Dendritic cell treated with granulocyte-macrophage colony-stimulating factor and Interleukin-4, amounts not matched to agents 40 ng/mL and 50 ng/mL, for 4 days (primary cell): ENCODE results near the gene ARRDC3.
"Not testable (repeated sequence)": the region's sequence is repeated elsewhere in the genome, so short reads cannot be mapped to it uniquely, and the experiment has no call there.

Source experiments
- H3K27ac Mint-ChIP-seq: one replicate; pipeline ENCODE4 v1.8.0; 2022; ENCODE audit warnings: mild to moderate bottlenecking, mixed read lengths
- H3K27me3 Mint-ChIP-seq: one replicate; pipeline ENCODE4 v1.8.0; 2022; ENCODE audit warnings: mild to moderate bottlenecking, mixed read lengths
- H3K36me3 Mint-ChIP-seq: one replicate; pipeline ENCODE4 v1.8.0; 2022; ENCODE audit warnings: low read depth, mixed read lengths
- H3K4me1 Mint-ChIP-seq: one replicate; pipeline ENCODE4 v1.8.0; 2022; ENCODE audit warnings: low read depth, mixed read lengths
- H3K4me3 Mint-ChIP-seq: one replicate; pipeline ENCODE4 v1.8.0; 2022; ENCODE audit warnings: mild to moderate bottlenecking, moderate library complexity, mixed read lengths
- H3K9me3 Mint-ChIP-seq: one replicate; pipeline ENCODE4 v1.8.0; 2022; ENCODE audit warnings: mixed read lengths
- intact Hi-C: fragments of 100-400 bp; cut with micrococcal nuclease; formaldehyde crosslinking; loops from one replicate; pipeline ENCODE4 v1.15.0; 2022

Gene ARRDC3

DNA sequence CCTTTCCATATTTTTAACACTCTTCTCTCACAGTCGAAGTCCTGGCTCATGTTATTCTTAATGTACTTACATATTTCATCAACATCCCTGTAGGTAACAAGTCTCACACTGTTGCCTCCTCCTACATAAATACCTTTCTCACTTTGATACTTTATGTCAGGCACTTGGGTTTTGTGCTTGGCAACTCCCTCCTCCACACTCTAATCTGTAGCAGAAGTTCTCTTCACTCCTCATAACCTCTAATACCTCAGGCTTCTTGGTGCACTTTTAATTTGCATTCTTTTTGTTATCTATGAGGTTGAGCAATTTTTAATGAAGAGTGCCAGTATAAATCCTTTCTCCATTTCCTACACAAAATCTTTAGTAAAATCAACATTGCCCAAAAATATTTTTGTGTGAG lies 24.1 kb upstream of the ARRDC3 start:
- H3K4me1 Mint-ChIP-seq, result no peaks in the 10 kb centered on the region
- no peak overlapping the region for H3K27ac Mint-ChIP-seq
- H3K36me3 Mint-ChIP-seq, result no peaks in the 10 kb centered on the region
- H3K9me3 Mint-ChIP-seq, result no peaks in the 10 kb centered on the region
- no peaks in the 10 kb centered on the region for H3K27me3 Mint-ChIP-seq
- intact Hi-C loops, result no loop called here
- no peak overlapping the region for H3K4me3 Mint-ChIP-seq

DNA sequence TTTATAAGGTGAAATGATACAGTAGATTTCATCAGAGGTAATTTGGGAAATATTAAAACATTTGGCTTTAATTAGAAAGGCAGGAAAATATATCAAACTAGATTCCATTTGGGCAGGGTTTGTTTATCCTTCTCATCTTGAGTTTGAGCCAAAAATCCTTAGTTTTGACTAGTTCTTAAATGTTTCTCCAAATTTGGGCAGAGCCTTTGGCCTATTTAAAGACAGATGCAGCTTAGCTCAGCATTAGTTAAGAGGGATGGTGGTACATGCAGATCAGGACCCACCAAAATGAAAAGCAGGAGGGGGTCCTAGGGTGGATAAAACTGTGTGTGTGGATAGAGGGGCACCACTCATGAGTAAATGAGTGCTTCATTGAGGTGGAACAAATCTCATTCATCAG lies 20.3 kb upstream of the ARRDC3 start:
- Mint-ChIP-seq H3K4me3 (no peak overlapping the region), H3K36me3 (no peaks in the 10 kb centered on the region), H3K9me3 (no peaks in the 10 kb centered on the region), H3K27me3 (no peaks in the 10 kb centered on the region), H3K27ac (no peak overlapping the region), H3K4me1 (no peaks in the 10 kb centered on the region)
- intact Hi-C loops, result no loop called here

DNA sequence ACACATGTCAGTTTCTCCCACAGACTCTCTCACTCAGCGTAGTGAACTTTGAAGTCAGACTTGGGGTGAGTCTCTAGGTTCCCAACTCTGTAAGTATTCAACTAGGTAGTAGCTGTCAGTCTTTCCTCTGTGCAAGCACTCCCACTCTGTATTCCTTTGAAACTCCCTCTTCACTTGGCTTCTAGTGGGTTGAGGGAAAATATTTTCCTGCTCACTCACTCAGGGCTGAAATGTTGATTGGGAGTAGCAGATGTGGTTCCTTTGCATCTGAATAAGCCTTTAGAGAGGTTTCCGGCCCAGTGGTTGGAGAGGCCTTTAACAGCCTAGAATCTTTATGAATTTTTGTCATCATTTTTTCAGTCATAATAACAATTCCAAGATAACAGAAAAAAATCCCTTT lies 18.1 kb upstream of the ARRDC3 start:
- intact Hi-C loops, result no loop called here
- Mint-ChIP-seq H3K4me3 (no peak overlapping the region), H3K36me3 (no peaks in the 10 kb centered on the region), H3K4me1 (peaks cover 8% of the 10 kb centered on the region), H3K9me3 (no peaks in the 10 kb centered on the region), H3K27me3 (no peaks in the 10 kb centered on the region), H3K27ac (no peak overlapping the region)

- Mint-ChIP-seq H3K36me3 (no peaks in the 10 kb centered on the region), H3K4me3 (no peak overlapping the region), H3K4me1 (peaks cover 8% of the 10 kb centered on the region), H3K9me3 (no peaks in the 10 kb centered on the region), H3K27ac (no peak overlapping the region), H3K27me3 (no peaks in the 10 kb centered on the region)
- intact Hi-C loops, result no loop called here
Measured at GRCh38 chr5:91397791-91398190, 14.7 kb upstream of the ARRDC3 start.

DNA sequence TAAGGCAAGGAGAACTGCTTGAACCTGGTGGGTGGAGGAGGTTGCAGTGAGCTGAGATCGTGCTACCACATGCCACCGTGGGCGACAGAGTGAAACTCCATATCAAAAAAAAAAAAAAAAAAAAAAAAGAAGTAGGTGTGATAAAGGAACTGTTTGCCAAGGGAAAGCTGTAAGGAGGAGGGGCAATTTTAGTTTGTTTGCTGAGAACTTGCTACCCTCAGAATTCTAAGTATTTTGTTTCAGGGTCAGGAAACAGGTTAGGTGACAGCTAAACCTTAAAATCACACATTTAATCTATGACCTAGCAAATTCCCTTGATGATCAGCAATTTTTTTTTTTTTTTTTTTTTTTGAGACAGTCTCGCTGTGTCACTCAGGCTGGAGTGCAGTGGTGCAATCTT lies 7.2 kb upstream of the ARRDC3 start:
- no peaks in the 10 kb centered on the region for H3K36me3 Mint-ChIP-seq
- H3K27me3 Mint-ChIP-seq, result no peaks in the 10 kb centered on the region
- H3K27ac Mint-ChIP-seq, result peak overlapping the region; percentile 6
- H3K4me1 Mint-ChIP-seq, result peaks cover 5% of the 10 kb centered on the region
- no peaks in the 10 kb centered on the region for H3K9me3 Mint-ChIP-seq
- intact Hi-C loops, result no loop called here
- no peak overlapping the region for H3K4me3 Mint-ChIP-seq

- H3K4me3 Mint-ChIP-seq, H3K4me1 Mint-ChIP-seq, H3K9me3 Mint-ChIP-seq, H3K36me3 Mint-ChIP-seq, H3K27me3 Mint-ChIP-seq: not testable (repeated sequence)
- peak overlapping the region; percentile 6 for H3K27ac Mint-ChIP-seq
- intact Hi-C loops, result loop anchor here (5.0 to 10.0 kb wide), 3 partner anchors 175 to 522 kb away; no protein-coding TSS in a partner anchor
Measured at GRCh38 chr5:91389555-91389954, 6.4 kb upstream of the ARRDC3 start.

GRCh38 chr5:91388362-91388761 lies 5.2 kb upstream of the ARRDC3 start:
- intact Hi-C loops, result loop anchor here (5.0 to 10.0 kb wide), 3 partner anchors 174 to 521 kb away; no protein-coding TSS in a partner anchor
- Mint-ChIP-seq H3K4me1 (peaks cover 15% of the 10 kb centered on the region), H3K27ac (no peak overlapping the region), H3K4me3 (no peak overlapping the region), H3K27me3 (no peaks in the 10 kb centered on the region), H3K36me3 (peaks cover 6% of the 10 kb centered on the region), H3K9me3 (no peaks in the 10 kb centered on the region)

GRCh38 chr5:91386120-91386519 lies 3.0 kb upstream of the ARRDC3 start:
- intact Hi-C loops, result loop anchor here (5.0 to 10.0 kb wide), 3 partner anchors 171 to 519 kb away; no protein-coding TSS in a partner anchor
- H3K4me3 Mint-ChIP-seq, result no peak overlapping the region
- H3K27me3 Mint-ChIP-seq, result no peaks in the 10 kb centered on the region
- peaks cover 15% of the 10 kb centered on the region for H3K4me1 Mint-ChIP-seq
- peaks cover 21% of the 10 kb centered on the region for H3K36me3 Mint-ChIP-seq
- H3K27ac Mint-ChIP-seq, result no peak overlapping the region
- H3K9me3 Mint-ChIP-seq, result no peaks in the 10 kb centered on the region

DNA sequence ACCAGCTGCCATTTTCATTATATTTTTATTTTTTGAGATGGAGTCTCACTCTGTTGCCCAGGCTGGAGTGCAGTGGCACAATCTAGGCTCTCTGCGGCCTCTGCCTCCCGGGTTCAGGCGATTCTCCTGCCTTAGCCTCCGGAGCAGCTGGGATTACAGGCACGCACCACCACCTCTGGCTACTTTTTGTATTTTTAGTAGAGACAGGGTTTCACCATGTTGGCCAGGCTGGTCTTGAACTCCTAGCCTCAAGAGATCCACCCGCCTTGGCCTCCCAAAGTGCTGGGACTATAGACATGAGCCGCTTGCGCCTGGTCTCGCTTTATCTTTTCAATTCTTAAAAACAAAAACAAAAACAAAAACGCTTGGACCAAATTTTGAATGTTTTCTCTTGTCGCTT lies 2.5 kb upstream of the ARRDC3 start:
- H3K4me3 Mint-ChIP-seq, H3K27ac Mint-ChIP-seq, H3K27me3 Mint-ChIP-seq, H3K9me3 Mint-ChIP-seq: not testable (repeated sequence)
- intact Hi-C loops, result loop anchor here (1.0 to 10.0 kb wide), 5 partner anchors 33 to 518 kb away; no protein-coding TSS in a partner anchor
- H3K36me3 Mint-ChIP-seq, result peaks cover 23% of the 10 kb centered on the region
- peaks cover 15% of the 10 kb centered on the region for H3K4me1 Mint-ChIP-seq

- H3K36me3 Mint-ChIP-seq, result peaks cover 30% of the 10 kb centered on the region
- no peak overlapping the region for H3K4me3 Mint-ChIP-seq
- H3K27me3 Mint-ChIP-seq, result no peaks in the 10 kb centered on the region
- peaks cover 15% of the 10 kb centered on the region for H3K4me1 Mint-ChIP-seq
- intact Hi-C loops, result loop anchor here (1.0 to 10.0 kb wide), 7 partner anchors 34 to 518 kb away; no protein-coding TSS in a partner anchor
- peak overlapping the region; percentile 98 for H3K27ac Mint-ChIP-seq
- no peaks in the 10 kb centered on the region for H3K9me3 Mint-ChIP-seq
Measured at GRCh38 chr5:91384671-91385430, 1.7 kb upstream of the ARRDC3 start.

DNA sequence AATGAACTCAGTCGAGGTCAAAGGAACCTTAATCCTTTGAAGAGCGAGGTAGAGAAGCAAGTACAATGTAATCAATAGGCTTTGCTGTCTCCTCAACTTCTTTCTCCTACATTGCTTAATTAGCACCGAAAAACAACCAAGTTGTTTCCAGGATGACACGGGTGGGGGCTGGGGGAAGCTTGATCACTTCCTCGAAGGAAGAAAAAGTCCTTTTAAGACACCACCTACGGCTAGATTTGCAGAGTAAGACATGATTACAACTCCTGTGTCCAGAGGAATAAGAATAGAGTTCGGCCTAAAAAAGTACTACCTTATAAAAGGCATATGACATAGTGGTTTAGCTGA lies 811 bp upstream of the ARRDC3 start:
- H3K9me3 Mint-ChIP-seq, result no peaks in the 10 kb centered on the region
- H3K4me1 Mint-ChIP-seq, result peaks cover 15% of the 10 kb centered on the region
- intact Hi-C loops, result loop anchor here (2.0 to 10.0 kb wide), 5 partner anchors 35 to 449 kb away; no protein-coding TSS in a partner anchor
- peaks cover 33% of the 10 kb centered on the region for H3K36me3 Mint-ChIP-seq
- H3K27me3 Mint-ChIP-seq, result no peaks in the 10 kb centered on the region
- H3K27ac Mint-ChIP-seq, result peak overlapping the region; percentile 98
- H3K4me3 Mint-ChIP-seq, result peak overlapping the region; percentile 94

DNA sequence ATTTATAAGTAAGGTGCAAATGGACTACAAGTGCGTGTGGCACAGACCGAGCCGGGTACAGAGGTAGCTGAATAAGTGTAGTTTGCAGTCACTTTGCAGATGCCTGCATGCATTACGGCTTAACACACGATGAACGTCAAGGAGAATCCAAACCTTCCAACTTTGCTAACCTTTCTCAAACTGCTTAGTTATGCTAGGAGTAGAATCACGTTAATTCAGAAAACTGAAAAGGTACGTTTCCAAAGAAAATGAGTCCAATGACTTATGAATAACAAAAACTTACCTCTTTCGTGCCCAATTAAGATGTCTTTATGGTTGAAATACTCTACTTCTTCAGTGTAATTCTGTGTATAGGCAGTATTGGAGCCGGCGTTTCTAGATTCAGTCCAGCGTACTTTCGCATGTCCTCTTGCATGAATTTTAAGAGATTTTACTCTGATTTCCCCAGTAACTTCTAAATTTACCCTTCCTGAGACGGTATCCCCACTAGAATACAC lies 539 bp downstream of the ARRDC3 start:
- intact Hi-C loops, result loop anchor here (5.0 to 10.0 kb wide), 4 partner anchors 168 to 448 kb away; no protein-coding TSS in a partner anchor
- Mint-ChIP-seq H3K27ac (peak overlapping the region; percentile 98), H3K9me3 (no peaks in the 10 kb centered on the region), H3K27me3 (no peaks in the 10 kb centered on the region), H3K4me1 (peaks cover 15% of the 10 kb centered on the region), H3K4me3 (peak overlapping the region; percentile 94), H3K36me3 (peaks cover 40% of the 10 kb centered on the region)

DNA sequence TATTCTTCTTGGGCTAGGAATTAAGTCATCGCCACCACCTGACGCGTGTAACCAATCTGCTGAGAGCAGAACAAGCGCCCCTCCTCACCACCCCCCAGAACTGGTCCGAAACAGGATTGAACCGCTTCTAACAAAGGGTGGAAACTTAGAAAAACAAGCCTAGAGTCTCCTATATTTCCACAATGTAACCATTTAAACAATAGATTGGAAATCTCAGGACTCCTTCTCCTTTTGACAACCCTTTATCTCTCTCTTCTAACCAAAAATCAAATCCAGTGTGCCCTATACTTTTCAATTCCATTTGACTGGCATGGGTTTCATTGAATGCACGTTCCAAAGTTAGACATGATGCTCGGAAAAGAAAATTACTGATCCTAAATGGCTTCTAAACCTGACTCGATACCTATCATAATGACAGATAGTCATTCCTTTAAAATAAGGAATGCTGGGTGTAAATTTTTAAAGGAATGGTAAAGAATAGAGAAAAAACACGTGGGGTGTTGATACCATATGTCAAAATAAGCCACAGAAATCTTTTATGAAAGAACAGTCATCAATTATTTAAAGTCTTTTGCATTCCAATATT lies 1.2 kb downstream of the ARRDC3 start:
- intact Hi-C loops, result loop anchor here (1.0 to 10.0 kb wide), 6 partner anchors 67 to 447 kb away; no protein-coding TSS in a partner anchor
- Mint-ChIP-seq H3K36me3 (peaks cover 47% of the 10 kb centered on the region), H3K27me3 (no peaks in the 10 kb centered on the region), H3K9me3 (no peaks in the 10 kb centered on the region), H3K4me1 (peaks cover 15% of the 10 kb centered on the region), H3K4me3 (peak overlapping the region; percentile 94), H3K27ac (peak overlapping the region; percentile 98)

DNA sequence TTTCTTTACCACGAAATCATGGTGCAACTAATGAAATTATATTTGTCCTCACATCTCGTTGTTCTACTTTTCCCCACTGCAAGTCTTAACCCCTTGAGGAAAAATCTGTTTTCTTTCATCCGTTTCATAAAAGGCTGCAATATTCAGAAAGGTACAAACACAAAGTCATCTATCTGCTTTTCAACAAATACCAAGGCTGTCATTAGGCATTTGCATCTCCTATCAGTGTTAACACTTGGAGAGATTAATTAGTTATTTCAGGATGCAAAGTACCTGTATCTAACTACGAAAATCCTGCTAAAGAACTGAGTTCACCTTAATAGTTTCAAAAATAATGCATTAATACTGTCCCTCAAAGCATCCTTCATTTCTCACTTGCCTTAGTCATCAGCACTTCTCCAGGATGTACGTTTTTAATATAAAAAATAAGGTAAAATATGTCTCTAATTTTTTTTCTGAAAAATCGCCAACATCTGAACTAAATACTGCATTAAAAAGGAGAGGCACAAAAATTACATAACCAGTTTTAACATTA lies 1.8 kb downstream of the ARRDC3 start:
- Mint-ChIP-seq H3K9me3 (no peaks in the 10 kb centered on the region), H3K27me3 (no peaks in the 10 kb centered on the region), H3K27ac (peak overlapping the region; percentile 98), H3K36me3 (peaks cover 48% of the 10 kb centered on the region), H3K4me1 (peaks cover 14% of the 10 kb centered on the region), H3K4me3 (peak overlapping the region; percentile 94)
- intact Hi-C loops, result loop anchor here (1.0 to 10.0 kb wide), 6 partner anchors 67 to 447 kb away; no protein-coding TSS in a partner anchor
